Ovary (tissue), 9 donors: ENCODE results near the gene SEC61B. TPM values are rescaled to one million over a fixed set of nuclear protein-coding genes. Genes with fewer than 3 reads are reported as not detected.

ENCODE experiments used
- DNase-seq, 5 donors: peaks; one replicate each; pipeline ENCODE4 v3.0.0-alpha.2; 2019 to 2020
- H3K27ac ChIP-seq, 2 donors: fragments of 200-600 bp; one replicate each; pipeline versions ENCODE4 v1.5.1 to v1.8.0; 2019 to 2022
- H3K27me3 ChIP-seq: fragments of 200-600 bp; one replicate; pipeline ENCODE4 v1.8.0; 2022
- H3K36me3 ChIP-seq: fragments of 200-600 bp; sonication (generic); one replicate; pipeline ENCODE4 v1.5.1; 2019
- H3K4me1 ChIP-seq: one replicate; pipeline ENCODE4 v1.8.1; 2013; ENCODE audit warnings: mild to moderate bottlenecking, moderate library complexity; ENCODE audit not compliant: insufficient read depth
- H3K4me3 ChIP-seq: fragments of 200-600 bp; sonication (generic); one replicate; pipeline ENCODE4 v1.5.1; 2017
- H3K9me3 ChIP-seq, 2 donors: fragments of 200-600 bp in 1 of 2; sonication (generic) in 1 of 2; one replicate each; pipeline versions ENCODE4 v1.5.1 to v1.8.1; 2013 to 2019; ENCODE audit warnings: mild to moderate bottlenecking in 1 of 2, moderate library complexity in 1 of 2
- EP300 ChIP-seq: sonication (generic); formaldehyde crosslinking; IDR thresholded peaks from one replicate; pipeline ENCODE4 v1.6.1; 2017; ENCODE audit warnings: antibody characterized with exemption
- POLR2A ChIP-seq: fragments of 450-650 bp; IDR thresholded peaks from one replicate; pipeline ENCODE4 v1.6.1; 2017; ENCODE audit warnings: antibody characterized with exemption, mild to moderate bottlenecking, moderate library complexity
- WGBS, 3 donors: extraction: QIAGEN DNeasy Blood & Tissue Kit in 1 of 3; methylation state at CpG; one replicate each; pipeline versions ENCODE4 v1.1.5 to v1.1.7; 2013 to 2017; 5-methylcytosine and 5-hydroxymethylcytosine counted together
- intact Hi-C, 4 donors: fragments of 100-400 bp; cut with DNase I; formaldehyde crosslinking; loops; one replicate each; pipeline versions ENCODE4 v1.11.0 to v1.15.1; 2022 to 2023
- polyA plus RNA-seq, 2 donors: library from polyadenylated mRNA; stranded (reverse); fragments of 200-250 nt in 1 of 2; fragments of 350-450 nt in 1 of 2; fragmentation: Illumina TruSeq in 1 of 2; extraction: RNeasy Lipid Tissue Mini Kit (QIAGEN cat#74804) in 1 of 2; gene quantifications; one replicate each; pipeline ENCODE4 v1.2.3, GENCODE V29; 2013 to 2014
- total RNA-seq, 7 donors: library from RNA; depleted of rRNA in 2 of 7; stranded (reverse); fragments of >200 nt in 2 of 7; fragmentation: NEBNext Ultra II Directional in 3 of 7; extraction: Animal tissue kit (Norgen Biotek cat#: 25700) in 3 of 7; gene quantifications; one replicate each; pipeline versions ENCODE4 v1.1.0 to v1.2.4, GENCODE V29; 2016 to 2023
- TF ChIP-seq, protein P1 (sequence below), 3 donors: fragments of 450-650 bp in 2 of 3; fragments of 200-600 bp in 1 of 3; IDR thresholded peaks; one replicate each; pipeline versions ENCODE4 v1.5.1 to v1.8.0; 2016 to 2022; ENCODE audit warnings: antibody characterized with exemption in 3 of 3, mild to moderate bottlenecking in 1 of 3
- donor health status: DM: no; HTN: no; CAD: no; lungs with moderate emphysema.
- donor health status: DM: no; HTN: no; CAD: no.
- donor health status: Bipolar disorder and iron deficiency.
- donor health status: DM: yes; HTN: yes; CAD: no.
- donor health status: DM: no; HTN: no; CAD: no.
- donor health status: DM: yes; HTN: yes; CAD: no.

Gene SEC61B
- total and polyA plus RNA-seq, 9 donors = 80.1 to 196 (median 130) TPM

DNA sequence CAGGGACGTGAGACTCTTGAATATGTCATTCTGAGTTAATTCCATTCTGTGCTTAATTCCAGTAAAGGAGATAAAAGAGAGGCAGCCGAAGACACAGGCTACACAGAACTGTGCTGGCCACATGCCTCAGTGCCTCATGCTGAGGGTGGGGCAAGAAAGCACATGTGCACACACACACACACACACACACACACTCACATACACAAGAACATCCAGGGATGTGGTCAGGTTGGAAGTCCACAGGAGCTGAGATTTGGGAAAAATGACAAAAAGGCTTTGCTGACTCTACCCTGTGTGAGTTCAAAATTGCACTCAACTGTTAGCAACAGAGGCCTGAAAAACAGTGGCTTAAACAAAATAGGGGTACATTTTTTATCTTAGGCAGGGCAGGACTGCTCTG lies 40.9 kb upstream of the SEC61B start:
- 63 to 85% (median 80%) methylated on average over 2 of the region's 2 CpGs for WGBS, 3 donors
- H3K4me1 ChIP-seq = peaks cover 3% of the 10 kb centered on the region
- no peak overlapping the region for H3K4me3 ChIP-seq
- intact Hi-C loops = loop anchor here in 1 of 4 donors (10.0 kb wide), 1 partner anchor 1414 kb away; no protein-coding TSS in a partner anchor
- TF ChIP-seq EP300 (no peak), POLR2A (no peak)
- TF ChIP-seq, protein P1, sequence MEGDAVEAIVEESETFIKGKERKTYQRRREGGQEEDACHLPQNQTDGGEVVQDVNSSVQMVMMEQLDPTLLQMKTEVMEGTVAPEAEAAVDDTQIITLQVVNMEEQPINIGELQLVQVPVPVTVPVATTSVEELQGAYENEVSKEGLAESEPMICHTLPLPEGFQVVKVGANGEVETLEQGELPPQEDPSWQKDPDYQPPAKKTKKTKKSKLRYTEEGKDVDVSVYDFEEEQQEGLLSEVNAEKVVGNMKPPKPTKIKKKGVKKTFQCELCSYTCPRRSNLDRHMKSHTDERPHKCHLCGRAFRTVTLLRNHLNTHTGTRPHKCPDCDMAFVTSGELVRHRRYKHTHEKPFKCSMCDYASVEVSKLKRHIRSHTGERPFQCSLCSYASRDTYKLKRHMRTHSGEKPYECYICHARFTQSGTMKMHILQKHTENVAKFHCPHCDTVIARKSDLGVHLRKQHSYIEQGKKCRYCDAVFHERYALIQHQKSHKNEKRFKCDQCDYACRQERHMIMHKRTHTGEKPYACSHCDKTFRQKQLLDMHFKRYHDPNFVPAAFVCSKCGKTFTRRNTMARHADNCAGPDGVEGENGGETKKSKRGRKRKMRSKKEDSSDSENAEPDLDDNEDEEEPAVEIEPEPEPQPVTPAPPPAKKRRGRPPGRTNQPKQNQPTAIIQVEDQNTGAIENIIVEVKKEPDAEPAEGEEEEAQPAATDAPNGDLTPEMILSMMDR (IDR thresholded peaks at IDR 0.05) = no peak
- no peak overlapping the region for H3K27ac ChIP-seq
- DNase-seq = no peak
- no peaks in the 10 kb centered on the region for H3K36me3 ChIP-seq
- H3K9me3 ChIP-seq = no peaks in the 10 kb centered on the region
- no peaks in the 10 kb centered on the region for H3K27me3 ChIP-seq

DNA sequence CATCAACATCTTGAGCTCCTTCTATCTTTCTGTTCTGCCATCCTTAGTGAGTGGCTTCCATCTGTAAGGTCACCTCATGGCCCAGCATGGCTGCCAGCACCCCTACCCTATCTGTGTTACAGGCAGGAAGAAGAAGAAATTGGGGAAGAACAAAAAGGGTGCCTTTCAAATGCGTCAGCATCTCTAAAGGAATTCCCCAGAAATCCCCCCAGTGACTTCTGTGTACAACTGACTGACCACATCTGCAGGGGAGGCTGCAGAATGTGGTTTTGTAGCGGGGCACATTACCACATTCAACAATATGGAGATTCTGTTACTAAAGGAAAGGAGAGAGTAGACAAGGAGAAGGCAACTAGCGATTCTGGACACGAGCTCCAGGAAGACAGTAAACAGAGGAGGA lies 40.5 kb upstream of the SEC61B start:
- Histone ChIP-seq H3K27ac (no peak overlapping the region), H3K36me3 (no peaks in the 10 kb centered on the region), H3K4me1 (peaks cover 3% of the 10 kb centered on the region), H3K9me3 (no peaks in the 10 kb centered on the region), H3K27me3 (no peaks in the 10 kb centered on the region), H3K4me3 (no peak overlapping the region)
- TF ChIP-seq EP300 (no peak), POLR2A (no peak)
- TF ChIP-seq, protein P1 (IDR thresholded peaks at IDR 0.05) = no peak
- intact Hi-C loops = loop anchor here in 1 of 4 donors (10.0 kb wide), 1 partner anchor 1413 kb away; no protein-coding TSS in a partner anchor
- 75 to 86% (median 77%) methylated on average over 4 of the region's 4 CpGs for WGBS, 3 donors
- DNase-seq = no peak

DNA sequence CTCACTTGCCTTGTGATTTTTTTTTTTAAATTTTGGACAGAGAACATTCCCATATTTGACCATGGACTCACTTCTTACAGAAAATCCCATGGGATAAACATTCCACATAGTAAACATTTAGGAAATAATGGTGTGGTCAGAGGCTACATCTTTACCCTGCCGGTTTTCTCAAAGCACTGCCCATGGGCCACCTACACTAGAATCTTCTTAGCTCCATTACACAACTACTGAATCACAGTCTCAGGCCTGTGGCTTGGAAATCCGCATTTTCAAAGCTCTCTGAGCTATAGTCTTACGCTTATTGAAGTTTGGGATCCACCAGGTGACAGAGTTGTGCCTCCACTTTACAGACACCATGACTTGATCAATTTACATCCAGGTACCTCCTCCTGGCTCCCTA lies 39.7 kb upstream of the SEC61B start:
- Histone ChIP-seq H3K4me3 (no peak overlapping the region), H3K4me1 (peaks cover 3% of the 10 kb centered on the region), H3K27me3 (no peaks in the 10 kb centered on the region), H3K36me3 (no peaks in the 10 kb centered on the region), H3K9me3 (no peaks in the 10 kb centered on the region), H3K27ac (no peak overlapping the region)
- 75 to 79% (median 77%) methylated on average over 3 of the region's 3 CpGs for WGBS, 3 donors
- TF ChIP-seq EP300 (no peak), POLR2A (no peak)
- TF ChIP-seq, protein P1 (IDR thresholded peaks at IDR 0.05) = no peak
- no peak for DNase-seq
- intact Hi-C loops = loop anchor here in 1 of 4 donors (10.0 kb wide), 1 partner anchor 1412 kb away; no protein-coding TSS in a partner anchor

DNA sequence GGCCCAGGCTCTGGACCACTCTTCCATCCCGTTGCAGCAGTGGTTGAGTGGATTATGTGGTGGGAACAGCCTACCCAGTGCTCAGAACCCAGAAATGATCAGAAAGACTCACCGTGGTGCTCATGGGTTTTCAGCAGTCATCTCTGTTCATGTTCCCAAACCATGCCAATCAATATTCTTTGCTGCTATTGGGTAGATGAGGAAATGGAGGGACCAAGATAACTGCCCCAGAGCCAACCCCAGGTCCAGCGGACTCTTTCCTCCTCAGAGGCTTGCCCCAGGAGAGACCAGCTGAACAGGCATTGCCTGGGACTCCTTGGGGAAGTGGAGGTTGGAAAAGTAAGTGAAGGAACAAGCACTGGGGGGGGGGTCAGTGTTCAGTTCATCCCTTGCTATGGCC lies 38.5 kb upstream of the SEC61B start:
- H3K27me3 ChIP-seq = no peaks in the 10 kb centered on the region
- no peak overlapping the region for H3K4me3 ChIP-seq
- intact Hi-C loops = loop anchor here in 1 of 4 donors (10.0 kb wide), 1 partner anchor 1411 kb away; no protein-coding TSS in a partner anchor
- no peak overlapping the region for H3K27ac ChIP-seq
- 81 to 85% (median 83%) methylated on average over 3 of the region's 3 CpGs for WGBS, 3 donors
- peaks cover 3% of the 10 kb centered on the region for H3K4me1 ChIP-seq
- DNase-seq = no peak
- H3K36me3 ChIP-seq = no peaks in the 10 kb centered on the region
- H3K9me3 ChIP-seq = no peaks in the 10 kb centered on the region
- TF ChIP-seq, protein P1 (IDR thresholded peaks at IDR 0.05) = no peak
- TF ChIP-seq EP300 (no peak), POLR2A (no peak)
